Right lobe of liver (tissue), 4 donors: ENCODE results near the gene DUSP6.

Experiments used
- POLR2A ChIP-seq: fragments of 450-650 bp; IDR thresholded peaks from one replicate; pipeline ENCODE4 v1.6.1; 2017; ENCODE audit warnings: antibody characterized with exemption, mild to moderate bottlenecking
- TF ChIP-seq, protein P1 (sequence below), 4 donors: fragments of 200-600 bp in 3 of 4; fragments of 450-650 bp in 1 of 4; IDR thresholded peaks; one replicate each; pipeline versions ENCODE4 v1.5.1 to v1.8.0; 2016 to 2022; ENCODE audit warnings: antibody characterized with exemption in 4 of 4, mild to moderate bottlenecking in 2 of 4
- donor health status: DM: no; HTN: no; CAD: no.
- donor health status: DM: no; HTN: no; CAD: no.
- donor health status: DM: no; HTN: yes; CAD: no.

DNA sequence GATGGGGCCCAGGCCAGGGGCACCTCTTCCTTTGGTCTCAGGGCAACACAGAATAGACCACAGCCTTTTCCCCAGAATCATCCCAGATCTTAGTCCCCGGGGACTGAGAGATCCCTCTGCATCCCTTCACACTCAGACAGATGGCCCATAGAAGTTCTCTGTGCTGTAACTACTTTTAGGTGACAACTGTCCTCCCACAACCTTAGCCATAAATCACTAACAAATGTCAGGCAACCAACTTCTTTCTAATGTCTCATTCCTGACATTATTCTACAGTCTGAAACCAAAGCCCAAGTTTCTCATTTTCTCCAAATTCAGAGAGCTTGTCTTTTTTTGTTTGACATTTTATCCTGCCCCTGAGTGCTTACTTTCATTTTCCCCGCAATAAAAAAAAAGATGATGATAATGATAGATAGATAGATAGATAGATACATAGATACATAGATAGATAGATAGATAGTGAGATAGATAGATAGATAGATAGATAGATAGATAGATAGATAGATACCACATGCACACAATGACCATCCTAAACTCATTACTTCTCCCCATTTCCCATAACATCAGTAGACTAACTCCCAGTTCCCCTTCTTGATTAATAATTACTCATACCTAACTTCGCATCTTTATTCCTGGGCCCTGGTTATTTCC lies 28.6 kb downstream of the DUSP6 start:
- TF ChIP-seq, protein P1, sequence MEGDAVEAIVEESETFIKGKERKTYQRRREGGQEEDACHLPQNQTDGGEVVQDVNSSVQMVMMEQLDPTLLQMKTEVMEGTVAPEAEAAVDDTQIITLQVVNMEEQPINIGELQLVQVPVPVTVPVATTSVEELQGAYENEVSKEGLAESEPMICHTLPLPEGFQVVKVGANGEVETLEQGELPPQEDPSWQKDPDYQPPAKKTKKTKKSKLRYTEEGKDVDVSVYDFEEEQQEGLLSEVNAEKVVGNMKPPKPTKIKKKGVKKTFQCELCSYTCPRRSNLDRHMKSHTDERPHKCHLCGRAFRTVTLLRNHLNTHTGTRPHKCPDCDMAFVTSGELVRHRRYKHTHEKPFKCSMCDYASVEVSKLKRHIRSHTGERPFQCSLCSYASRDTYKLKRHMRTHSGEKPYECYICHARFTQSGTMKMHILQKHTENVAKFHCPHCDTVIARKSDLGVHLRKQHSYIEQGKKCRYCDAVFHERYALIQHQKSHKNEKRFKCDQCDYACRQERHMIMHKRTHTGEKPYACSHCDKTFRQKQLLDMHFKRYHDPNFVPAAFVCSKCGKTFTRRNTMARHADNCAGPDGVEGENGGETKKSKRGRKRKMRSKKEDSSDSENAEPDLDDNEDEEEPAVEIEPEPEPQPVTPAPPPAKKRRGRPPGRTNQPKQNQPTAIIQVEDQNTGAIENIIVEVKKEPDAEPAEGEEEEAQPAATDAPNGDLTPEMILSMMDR (IDR thresholded peaks at IDR 0.05): no peak
- TF ChIP-seq POLR2A: no peak
